ENCODE data around the gene DUOXA1.

Gene DUOXA1

GRCh38 chr15:45129651-45130129, at the start of gene DUOXA1, which contains the start of gene DUOX1:
TSS of gene DUOXA1 (minus strand) at chr15:45129879. CDS start at chr15:45123014, 6,865 bp downstream.
TSS of gene DUOX1 (plus strand) at chr15:45129994. CDS start at chr15:45131967, 1,973 bp downstream.
- no peak for DNase-seq

- DNase-seq: no peak
Observed at GRCh38 chr15:45177285-45177684, 47.6 kb upstream of the DUOXA1 start.

GRCh38 chr15:45174577-45174976, 44.9 kb upstream of the DUOXA1 start:
- no peak for DNase-seq

GRCh38 chr15:45174069-45174468, 44.4 kb upstream of the DUOXA1 start:
- no peak for DNase-seq

GRCh38 chr15:45171912-45172311, 42.2 kb upstream of the DUOXA1 start:
- DNase-seq: no peak

- DNase-seq: peak; percentile 6
Observed at GRCh38 chr15:45169608-45170480, 40.2 kb upstream of the DUOXA1 start.

- DNase-seq: peak; percentile 0
Observed at GRCh38 chr15:45168751-45169551, 39.3 kb upstream of the DUOXA1 start.

- DNase-seq: peak; percentile 8
Observed at GRCh38 chr15:45168286-45168685, 38.6 kb upstream of the DUOXA1 start.

GRCh38 chr15:45167631-45168205, 38.0 kb upstream of the DUOXA1 start:
- DNase-seq: no peak

- DNase-seq: peak; percentile 89
Observed at GRCh38 chr15:45166834-45167630, 37.4 kb upstream of the DUOXA1 start.

GRCh38 chr15:45165536-45165935, 35.9 kb upstream of the DUOXA1 start:
- DNase-seq: no peak

- no peak for DNase-seq
Observed at GRCh38 chr15:45164914-45165313, 35.2 kb upstream of the DUOXA1 start.

GRCh38 chr15:45163508-45163856, 33.8 kb upstream of the DUOXA1 start:
- DNase-seq: no peak

GRCh38 chr15:45162771-45163507, 33.3 kb upstream of the DUOXA1 start:
- peak; percentile 76 for DNase-seq

GRCh38 chr15:45161666-45162065, 32.0 kb upstream of the DUOXA1 start:
- DNase-seq: no peak

- DNase-seq: no peak
Observed at GRCh38 chr15:45157974-45158373, 28.3 kb upstream of the DUOXA1 start.

GRCh38 chr15:45156744-45157455, 27.2 kb upstream of the DUOXA1 start:
- DNase-seq: no peak

GRCh38 chr15:45155739-45156138, 26.1 kb upstream of the DUOXA1 start:
- DNase-seq: no peak

GRCh38 chr15:45151998-45152828, 22.5 kb upstream of the DUOXA1 start:
- no peak for DNase-seq

GRCh38 chr15:45150997-45151396, 21.3 kb upstream of the DUOXA1 start:
- DNase-seq: no peak
